ENCODE measurements around the gene WSB2. TPM values are rescaled to one million over a fixed set of nuclear protein-coding genes. Genes with fewer than 3 reads are reported as not detected.

The WSB2 gene
- total and polyA plus RNA-seq, 9 donors: 14.8 to 51.0 (median 31.9) TPM

- no peaks in the 10 kb centered on the region for H3K4me1 ChIP-seq (ENCODE audit: insufficient read depth)
- intact Hi-C loops (cut with DNase I): no loop called here
- H3K9me3 ChIP-seq: no peaks in the 10 kb centered on the region
- no peaks in the 10 kb centered on the region for H3K36me3 ChIP-seq
- no peak overlapping the region for H3K4me3 ChIP-seq
- no peak for DNase-seq
- no peak overlapping the region for H3K27ac ChIP-seq
- TF ChIP-seq EP300 (IDR thresholded peaks at IDR 0.05) (no peak), POLR2A (IDR thresholded peaks at IDR 0.05) (no peak), CTCF (IDR thresholded peaks at IDR 0.05) (no peak)
- WGBS, 3 donors: 75 to 79% (median 76%) methylated on average over 4 of the region's 4 CpGs
- H3K27me3 ChIP-seq: no peaks in the 10 kb centered on the region
Observed at GRCh38 chr12:117986705-117987469, 74.1 kb downstream of the WSB2 start.

GRCh38 chr12:117985182-117985581 lies 75.8 kb downstream of the WSB2 start:
- no peaks in the 10 kb centered on the region for H3K27me3 ChIP-seq
- H3K36me3 ChIP-seq: no peaks in the 10 kb centered on the region
- no peaks in the 10 kb centered on the region for H3K4me1 ChIP-seq (ENCODE audit: insufficient read depth)
- no peak overlapping the region for H3K27ac ChIP-seq
- 74 to 83% (median 81%) methylated on average over 2 of the region's 2 CpGs for WGBS, 3 donors
- DNase-seq: no peak
- no peak for TF ChIP-seq CTCF (IDR thresholded peaks at IDR 0.05)
- TF ChIP-seq EP300 (IDR thresholded peaks at IDR 0.05): no peak
- TF ChIP-seq POLR2A (IDR thresholded peaks at IDR 0.05): no peak
- no peaks in the 10 kb centered on the region for H3K9me3 ChIP-seq
- intact Hi-C loops (cut with DNase I): no loop called here
- no peak overlapping the region for H3K4me3 ChIP-seq

Small RNA genes within 50 kb of the gene (small RNA-seq; reads per million reads assigned to genes)
- not detected for gene AC131159.1

Other genes starting within 250 kb of the WSB2 start
- under 1 TPM in 5 of 7 donors, not detected in 2; under 0.01 to 0.15 (median 0.08) TPM for gene KSR2, start 92.2 kb downstream of the WSB2 start, total RNA-seq
- not detected for gene KSR2, start 92.2 kb downstream of the WSB2 start, polyA plus RNA-seq
- 10 to 100 TPM; 13.0 to 20.9 (median 14.9) TPM for gene RFC5, start 44.5 kb downstream of the WSB2 start, total RNA-seq
- 10 to 100 TPM; 15.9 to 20.6 TPM for gene RFC5, start 44.5 kb downstream of the WSB2 start, polyA plus RNA-seq
- gene VSIG10, start 42.8 kb upstream of the WSB2 start, total RNA-seq: 10 to 100 TPM; 24.7 to 33.6 (median 27.8) TPM
- 10 to 100 TPM; 22.2 to 29.1 TPM for gene VSIG10, start 42.8 kb upstream of the WSB2 start, polyA plus RNA-seq
- gene PEBP1, start 74.9 kb upstream of the WSB2 start, total RNA-seq: 100 to 1,000 TPM; 265 to 446 (median 274) TPM
- 100 to 1,000 TPM; 354 to 432 TPM for gene PEBP1, start 74.9 kb upstream of the WSB2 start, polyA plus RNA-seq

Measured in ovary (tissue), 9 donors.